Upper lobe of right lung (tissue), 1 donor: Measurements from ENCODE around the gene SSBP3. TPM values are rescaled to one million over a fixed set of nuclear protein-coding genes. Genes with fewer than 3 reads are reported as not detected.
A peak's percentile ranks its signal among the peaks of the same experiment; 100 is the strongest.

Source experiments
- ATAC-seq: fragments of 200-7000 bp; cut with Tn5 transposase; one replicate; pipeline ENCODE4 v1.9.1; 2020; ENCODE audit warnings: mild to moderate bottlenecking, moderate library complexity
- DNase-seq: peaks from one replicate; pipeline ENCODE4 v3.0.0-alpha.2; 2020
- H3K27ac ChIP-seq: fragments of 200-600 bp; one replicate; pipeline ENCODE4 v1.8.0; 2022
- H3K27me3 ChIP-seq: fragments of 200-600 bp; one replicate; pipeline ENCODE4 v1.8.0; 2022; ENCODE audit warnings: mild to moderate bottlenecking
- H3K36me3 ChIP-seq: fragments of 200-600 bp; one replicate; pipeline ENCODE4 v1.8.0; 2022
- H3K4me1 ChIP-seq: fragments of 200-600 bp; one replicate; pipeline ENCODE4 v1.8.0; 2022
- H3K4me3 ChIP-seq: fragments of 200-600 bp; one replicate; pipeline ENCODE4 v1.8.0; 2022; ENCODE audit warnings: mild to moderate bottlenecking
- H3K9me3 ChIP-seq: fragments of 200-600 bp; one replicate; pipeline ENCODE4 v1.8.0; 2022
- CTCF ChIP-seq: fragments of 200-600 bp; IDR thresholded peaks from one replicate; pipeline ENCODE4 v1.8.0; 2022; ENCODE audit warnings: antibody characterized with exemption
- intact Hi-C: fragments of 100-400 bp; cut with DNase I; formaldehyde crosslinking; loops from one replicate; pipeline ENCODE4 v1.11.0; 2022
- total RNA-seq: library from RNA; stranded (reverse); fragmentation: NEBNext Ultra II Directional; extraction: Animal tissue kit (Norgen Biotek cat#: 25700); gene quantifications from one replicate; pipeline ENCODE4 v1.2.1, GENCODE V29; 2021
- donor health status: DM: no; HTN: yes; CAD: no; lungs with severe emphysema.

The SSBP3 gene
- total RNA-seq, 1 donor from 2014 or later, result 40.4 TPM

GRCh38 chr1:54254055-54254454, 152.1 kb downstream of the SSBP3 start:
- ATAC-seq (peak; percentile 7), DNase-seq (no peak)
- intact Hi-C loops, result no loop called here
- Histone ChIP-seq H3K27ac (no peak overlapping the region), H3K27me3 (no peaks in the 10 kb centered on the region), H3K9me3 (no peaks in the 10 kb centered on the region), H3K4me3 (no peak overlapping the region), H3K4me1 (no peaks in the 10 kb centered on the region), H3K36me3 (peaks cover 4% of the 10 kb centered on the region)
- no peak for TF ChIP-seq CTCF

GRCh38 chr1:54253480-54253879, 152.7 kb downstream of the SSBP3 start:
- no peak for TF ChIP-seq CTCF
- DNase-seq, result no peak
- no peak overlapping the region for H3K27ac ChIP-seq
- ATAC-seq, result no peak
- peaks cover 4% of the 10 kb centered on the region for H3K36me3 ChIP-seq
- no peaks in the 10 kb centered on the region for H3K4me1 ChIP-seq
- no peaks in the 10 kb centered on the region for H3K9me3 ChIP-seq
- no peaks in the 10 kb centered on the region for H3K27me3 ChIP-seq
- intact Hi-C loops, result no loop called here
- H3K4me3 ChIP-seq, result no peak overlapping the region

GRCh38 chr1:54252371-54252936, 153.7 kb downstream of the SSBP3 start:
- no peaks in the 10 kb centered on the region for H3K4me1 ChIP-seq
- no peak overlapping the region for H3K4me3 ChIP-seq
- no peak overlapping the region for H3K27ac ChIP-seq
- no peak for TF ChIP-seq CTCF
- H3K9me3 ChIP-seq, result no peaks in the 10 kb centered on the region
- H3K36me3 ChIP-seq, result peaks cover 4% of the 10 kb centered on the region
- no peaks in the 10 kb centered on the region for H3K27me3 ChIP-seq
- ATAC-seq (no peak), DNase-seq (no peak)
- intact Hi-C loops, result no loop called here

- Histone ChIP-seq H3K27me3 (no peaks in the 10 kb centered on the region), H3K4me3 (no peak overlapping the region), H3K36me3 (peaks cover 4% of the 10 kb centered on the region), H3K9me3 (no peaks in the 10 kb centered on the region), H3K27ac (no peak overlapping the region), H3K4me1 (no peaks in the 10 kb centered on the region)
- DNase-seq (no peak), ATAC-seq (no peak)
- intact Hi-C loops, result no loop called here
- TF ChIP-seq CTCF, result no peak
Measured at GRCh38 chr1:54250670-54251069, 155.5 kb downstream of the SSBP3 start.

GRCh38 chr1:54249819-54250435, 156.3 kb downstream of the SSBP3 start:
- peak overlapping the region; percentile 17 for H3K27ac ChIP-seq
- TF ChIP-seq CTCF, result no peak
- ATAC-seq, result peak; percentile 45

More at GRCh38 chr1:54249819-54250435, 156.3 kb downstream of the SSBP3 start:
- no peak for DNase-seq
- intact Hi-C loops, result no loop called here
- Histone ChIP-seq H3K27me3 (no peaks in the 10 kb centered on the region), H3K9me3 (no peaks in the 10 kb centered on the region), H3K36me3 (peaks cover 4% of the 10 kb centered on the region), H3K4me1 (no peaks in the 10 kb centered on the region), H3K4me3 (no peak overlapping the region)
